Measurements from ENCODE around the gene PRKAB1. TPM values are rescaled to one million over a fixed set of nuclear protein-coding genes. Genes with fewer than 3 reads are reported as not detected.

The PRKAB1 gene
- total RNA-seq, 2 experiments from 2014 or later, result 18.6 to 24.2 TPM

- H3K4me3 ChIP-seq (ENCODE audit: low read length), result no peak overlapping the region
- ChIA-PET POLR2A (no interaction called here), CTCF (no interaction called here)
- no peaks in the 10 kb centered on the region for H3K36me3 ChIP-seq (ENCODE audit: insufficient read depth, low read length)
- no peaks in the 10 kb centered on the region for H3K9me3 ChIP-seq (ENCODE audit: control insufficient read depth in 1 of 2, insufficient read depth in 1 of 2, low read length in 2 of 2)
- Mint-ChIP-seq H3K9me3 (no peaks in the 10 kb centered on the region), H3K27ac (no peak overlapping the region), H3K36me3 (ENCODE audit: low read depth) (no peaks in the 10 kb centered on the region), H3K4me3 (no peak overlapping the region), H3K27me3 (no peaks in the 10 kb centered on the region), H3K4me1 (ENCODE audit: low read depth) (no peaks in the 10 kb centered on the region)
- DNase-seq (no peak), ATAC-seq (ENCODE audit: poor library complexity) (no peak)
- H3K4me1 ChIP-seq (ENCODE audit: insufficient read depth, low read length), result no peaks in the 10 kb centered on the region
- TF ChIP-seq CTCF (IDR thresholded peaks at IDR 0.05), result no peak
- intact Hi-C loops (cut with DNase I, micrococcal nuclease), result loop anchor here in 1 of 2 experiments (10.0 kb wide), 1 partner anchor 211 kb away; no protein-coding TSS in a partner anchor
- no peak overlapping the region for H3K27ac ChIP-seq (ENCODE audit: low read depth in 1 of 2, low read length in 2 of 2)
- H3K27me3 ChIP-seq (ENCODE audit: control insufficient read depth in 1 of 2, insufficient read depth in 2 of 2, low read length in 2 of 2), result no peaks in the 10 kb centered on the region
Measured at GRCh38 chr12:119694111-119694510, 26.2 kb downstream of the PRKAB1 start.

- Mint-ChIP-seq H3K27me3 (no peaks in the 10 kb centered on the region), H3K27ac (no peak overlapping the region), H3K4me1 (ENCODE audit: low read depth) (no peaks in the 10 kb centered on the region), H3K36me3 (ENCODE audit: low read depth) (no peaks in the 10 kb centered on the region), H3K4me3 (no peak overlapping the region), H3K9me3 (no peaks in the 10 kb centered on the region)
- no peak for ATAC-seq (ENCODE audit: poor library complexity)
- intact Hi-C loops (cut with DNase I, micrococcal nuclease), result loop anchor here in 1 of 2 experiments (10.0 kb wide), 1 partner anchor 210 kb away; no protein-coding TSS in a partner anchor
- Histone ChIP-seq H3K4me3 (ENCODE audit: low read length) (no peak overlapping the region), H3K4me1 (ENCODE audit: insufficient read depth, low read length) (no peaks in the 10 kb centered on the region), H3K36me3 (ENCODE audit: insufficient read depth, low read length) (no peaks in the 10 kb centered on the region), H3K27ac (ENCODE audit: low read depth in 1 of 2, low read length in 2 of 2) (no peak overlapping the region), H3K9me3 (ENCODE audit: control insufficient read depth in 1 of 2, insufficient read depth in 1 of 2, low read length in 2 of 2) (no peaks in the 10 kb centered on the region), H3K27me3 (ENCODE audit: control insufficient read depth in 1 of 2, insufficient read depth in 2 of 2, low read length in 2 of 2) (no peaks in the 10 kb centered on the region)
- no peak for DNase-seq
- TF ChIP-seq CTCF (IDR thresholded peaks at IDR 0.05), result peak; percentile 24
- CTCF ChIA-PET, result no interaction called here
- POLR2A ChIA-PET, result no interaction called here
Measured at GRCh38 chr12:119695034-119695433, 27.1 kb downstream of the PRKAB1 start.

GRCh38 chr12:119696943-119697342 is 29.0 kb downstream of the PRKAB1 start:
- Histone ChIP-seq H3K36me3 (ENCODE audit: insufficient read depth, low read length) (no peaks in the 10 kb centered on the region), H3K9me3 (ENCODE audit: control insufficient read depth in 1 of 2, insufficient read depth in 1 of 2, low read length in 2 of 2) (no peaks in the 10 kb centered on the region), H3K27ac (ENCODE audit: low read depth in 1 of 2, low read length in 2 of 2) (no peak overlapping the region), H3K4me1 (ENCODE audit: insufficient read depth, low read length) (no peaks in the 10 kb centered on the region), H3K27me3 (ENCODE audit: control insufficient read depth in 1 of 2, insufficient read depth in 2 of 2, low read length in 2 of 2) (no peaks in the 10 kb centered on the region), H3K4me3 (ENCODE audit: low read length) (no peak overlapping the region)
- Mint-ChIP-seq H3K4me3 (no peak overlapping the region), H3K27ac (no peak overlapping the region), H3K27me3 (no peaks in the 10 kb centered on the region), H3K4me1 (ENCODE audit: low read depth) (no peaks in the 10 kb centered on the region), H3K36me3 (ENCODE audit: low read depth) (no peaks in the 10 kb centered on the region), H3K9me3 (no peaks in the 10 kb centered on the region)
- TF ChIP-seq CTCF (IDR thresholded peaks at IDR 0.05), result no peak
- intact Hi-C loops (cut with DNase I, micrococcal nuclease), result loop anchor here in 1 of 2 experiments (10.0 kb wide), 1 partner anchor 208 kb away; no protein-coding TSS in a partner anchor
- DNase-seq, result no peak
- CTCF ChIA-PET, result no interaction called here
- ATAC-seq (ENCODE audit: poor library complexity), result no peak
- POLR2A ChIA-PET, result no interaction called here

Data from CD4-positive, alpha-beta T cell (primary cell).